Uterus (tissue), 4 donors: ENCODE measurements around the gene DPP6. TPM values are rescaled to one million over a fixed set of nuclear protein-coding genes. Genes with fewer than 3 reads are reported as not detected.

ENCODE experiments used
- DNase-seq, 2 donors: peaks; one replicate each; pipeline ENCODE4 v3.0.0-alpha.2; 2019 to 2020
- H3K27ac ChIP-seq, 2 donors: fragments of 200-600 bp; sonication (generic); 1 replicate in 1 of 2; 2 replicates in 1 of 2; pipeline ENCODE4 v1.5.1; 2016 to 2018
- H3K27me3 ChIP-seq, 2 donors: fragments of 200-600 bp; sonication (generic); one replicate each; pipeline ENCODE4 v1.5.1; 2018 to 2019; ENCODE audit warnings: control low read depth in 1 of 2
- H3K36me3 ChIP-seq, 2 donors: fragments of 200-600 bp; sonication (generic); one replicate each; pipeline ENCODE4 v1.5.1; 2019; ENCODE audit warnings: control low read depth in 1 of 2
- H3K4me1 ChIP-seq, 2 donors: fragments of 200-600 bp; sonication (generic); one replicate each; pipeline ENCODE4 v1.5.1; 2018 to 2019; ENCODE audit warnings: control low read depth in 1 of 2
- H3K4me3 ChIP-seq, 2 donors: fragments of 200-600 bp; sonication (generic); 1 replicate in 1 of 2; 2 replicates in 1 of 2; pipeline ENCODE4 v1.5.1; 2018 to 2019; ENCODE audit warnings: mild to moderate bottlenecking in 1 of 2
- H3K9me3 ChIP-seq, 2 donors: fragments of 200-600 bp; sonication (generic); one replicate each; pipeline ENCODE4 v1.5.1; 2019; ENCODE audit warnings: control low read depth in 1 of 2
- CTCF ChIP-seq, 4 experiments: fragments of 200-600 bp in 2 of 4; fragments of 450-650 bp in 2 of 4; sonication (generic) in 2 of 4; IDR thresholded peaks; one replicate each; pipeline ENCODE4 v1.5.1; 2016 to 2019; ENCODE audit warnings: antibody characterized with exemption in 4 of 4, mild to moderate bottlenecking in 2 of 4, moderate library complexity in 1 of 4
- POLR2A ChIP-seq, 2 donors: fragments of 450-650 bp; IDR thresholded peaks; one replicate each; pipeline ENCODE4 v1.6.1; 2016; ENCODE audit warnings: antibody characterized with exemption in 2 of 2, mild to moderate bottlenecking in 1 of 2, moderate library complexity in 1 of 2
- intact Hi-C: fragments of 100-400 bp; cut with DNase I; formaldehyde crosslinking; loops from one replicate; pipeline ENCODE4 v1.15.1; 2023; ENCODE audit warnings: low total_unique reads
- total RNA-seq, 4 donors: library from RNA; depleted of rRNA in 3 of 4; stranded (reverse); fragments of >200 nt in 3 of 4; gene quantifications; one replicate each; pipeline versions ENCODE4 v1.1.0 to v1.2.4, GENCODE V29; 2014 to 2023
- donor health status: DM: yes; HTN: yes; CAD: no.

DPP6 gene
- total RNA-seq, 4 donors from 2014 or later = 4.1 to 107 (median 42.7) TPM

- Histone ChIP-seq H3K27me3 (no peaks in the 10 kb centered on the region), H3K9me3 (no peaks in the 10 kb centered on the region), H3K4me3 (no peak overlapping the region), H3K27ac (no peak overlapping the region), H3K36me3 (no peaks in the 10 kb centered on the region), H3K4me1 (no peaks in the 10 kb centered on the region)
- TF ChIP-seq CTCF (IDR thresholded peaks at IDR 0.05) (no peak), POLR2A (IDR thresholded peaks at IDR 0.05) (no peak)
- intact Hi-C loops = no loop called here
- no peak for DNase-seq
Measured at GRCh38 chr7:154860621-154861375, 808.6 kb downstream of the DPP6 start.

- Histone ChIP-seq H3K4me3 (no peak overlapping the region), H3K27me3 (no peaks in the 10 kb centered on the region), H3K27ac (no peak overlapping the region), H3K9me3 (no peaks in the 10 kb centered on the region), H3K36me3 (no peaks in the 10 kb centered on the region), H3K4me1 (no peaks in the 10 kb centered on the region)
- DNase-seq = no peak
- TF ChIP-seq POLR2A (IDR thresholded peaks at IDR 0.05) = no peak
- no peak for TF ChIP-seq CTCF (IDR thresholded peaks at IDR 0.05)
- intact Hi-C loops = no loop called here
Measured at GRCh38 chr7:154861589-154861988, 809.4 kb downstream of the DPP6 start.

- Histone ChIP-seq H3K4me1 (no peaks in the 10 kb centered on the region), H3K27ac (no peak overlapping the region), H3K36me3 (no peaks in the 10 kb centered on the region), H3K27me3 (no peaks in the 10 kb centered on the region), H3K4me3 (no peak overlapping the region), H3K9me3 (no peaks in the 10 kb centered on the region)
- no peak for DNase-seq
- intact Hi-C loops = no loop called here
- TF ChIP-seq CTCF (IDR thresholded peaks at IDR 0.05) = no peak
- no peak for TF ChIP-seq POLR2A (IDR thresholded peaks at IDR 0.05)
Measured at GRCh38 chr7:154862153-154862791, 810.1 kb downstream of the DPP6 start.

DNA sequence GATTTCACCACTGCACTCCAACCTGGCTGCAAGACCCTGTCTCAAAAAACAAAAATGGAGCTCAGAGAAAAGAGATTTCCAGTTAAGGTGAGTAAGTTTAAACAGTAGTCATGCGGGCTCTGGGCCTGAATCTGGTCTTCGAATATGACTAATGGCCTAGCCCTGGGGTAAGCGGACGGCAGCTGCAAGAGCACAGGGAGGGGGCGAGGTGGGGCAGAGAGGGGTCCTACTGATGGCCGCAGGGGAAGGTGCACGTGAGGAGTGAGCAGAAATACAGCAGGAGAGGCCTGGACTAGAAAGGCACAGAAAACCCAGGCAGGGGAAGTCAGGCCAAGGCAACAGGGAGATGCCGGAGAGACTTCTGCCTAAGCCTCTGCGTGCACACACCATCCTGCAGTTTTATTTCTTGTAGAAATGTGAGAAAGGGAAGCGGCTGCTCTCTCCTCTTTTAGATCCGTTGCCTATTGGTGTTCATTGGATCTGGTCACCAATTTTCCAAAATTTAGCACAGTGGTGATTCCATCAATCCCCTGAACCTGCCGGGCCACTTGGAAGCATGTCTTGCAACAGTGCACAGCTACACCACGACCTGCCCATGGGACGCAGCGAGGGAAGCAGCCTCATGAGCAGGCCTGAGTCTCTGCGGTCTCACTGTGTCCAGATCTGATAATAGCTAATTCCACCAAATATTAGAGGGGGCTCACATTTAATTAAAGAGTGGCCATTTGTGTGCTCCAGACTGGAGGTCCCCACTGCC lies 811.7 kb downstream of the DPP6 start:
- Histone ChIP-seq H3K36me3 (no peaks in the 10 kb centered on the region), H3K27ac (no peak overlapping the region), H3K9me3 (no peaks in the 10 kb centered on the region), H3K27me3 (no peaks in the 10 kb centered on the region), H3K4me3 (no peak overlapping the region), H3K4me1 (no peaks in the 10 kb centered on the region)
- intact Hi-C loops = no loop called here
- no peak for DNase-seq
- TF ChIP-seq POLR2A (IDR thresholded peaks at IDR 0.05) (no peak), CTCF (IDR thresholded peaks at IDR 0.05) (no peak)

DNA sequence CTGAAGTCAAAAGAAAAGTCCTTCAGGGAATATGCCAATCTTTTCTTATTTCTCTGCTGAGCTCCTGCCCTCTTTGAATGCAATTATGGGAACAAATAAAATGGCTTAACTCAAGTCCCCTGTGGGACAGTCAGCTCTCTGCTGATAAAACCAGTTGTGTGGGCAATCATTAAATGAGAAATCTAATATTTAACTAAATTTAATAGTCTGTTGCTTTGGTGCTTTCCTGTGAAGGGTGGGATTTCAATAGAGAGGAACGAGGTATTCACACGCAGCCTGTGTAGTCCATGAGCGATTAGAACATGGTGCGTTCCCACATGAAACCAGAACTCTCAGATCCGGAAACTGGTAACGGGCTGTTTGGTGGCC lies 812.3 kb downstream of the DPP6 start:
- Histone ChIP-seq H3K27me3 (no peaks in the 10 kb centered on the region), H3K9me3 (no peaks in the 10 kb centered on the region), H3K4me1 (no peaks in the 10 kb centered on the region), H3K36me3 (no peaks in the 10 kb centered on the region), H3K27ac (no peak overlapping the region), H3K4me3 (no peak overlapping the region)
- TF ChIP-seq CTCF (IDR thresholded peaks at IDR 0.05) (no peak), POLR2A (IDR thresholded peaks at IDR 0.05) (no peak)
- no peak for DNase-seq
- intact Hi-C loops = no loop called here
